SK-N-MC (cell line): ENCODE data around the gene CAMK1.

Experiments
- EZH2 ChIP-seq: fragments of 200-600 bp; sonication (generic); IDR thresholded peaks from one replicate; pipeline ENCODE4 v1.6.1; 2017; ENCODE audit warnings: antibody characterized with exemption
- POLR2AphosphoS5 ChIP-seq: IDR thresholded peaks from 2 replicates; pipeline ENCODE4 v1.6.1; 2012; ENCODE audit warnings: mild to moderate bottlenecking, low read depth, low read length, borderline replicate concordance

- peak; percentile 29; the same call in 1 of the 2 replicates for TF ChIP-seq POLR2AphosphoS5
- TF ChIP-seq EZH2 = no peak
These were observed at the start of gene CAMK1 for GRCh38 chr3:9769426-9770275.
